ENCODE results near the gene ANKRD12. TPM values are rescaled to one million over a fixed set of nuclear protein-coding genes. Genes with fewer than 3 reads are reported as not detected.

ANKRD12 gene
- total and polyA plus RNA-seq, 4 donors = 10.2 to 108 (median 50.0) TPM

DNA sequence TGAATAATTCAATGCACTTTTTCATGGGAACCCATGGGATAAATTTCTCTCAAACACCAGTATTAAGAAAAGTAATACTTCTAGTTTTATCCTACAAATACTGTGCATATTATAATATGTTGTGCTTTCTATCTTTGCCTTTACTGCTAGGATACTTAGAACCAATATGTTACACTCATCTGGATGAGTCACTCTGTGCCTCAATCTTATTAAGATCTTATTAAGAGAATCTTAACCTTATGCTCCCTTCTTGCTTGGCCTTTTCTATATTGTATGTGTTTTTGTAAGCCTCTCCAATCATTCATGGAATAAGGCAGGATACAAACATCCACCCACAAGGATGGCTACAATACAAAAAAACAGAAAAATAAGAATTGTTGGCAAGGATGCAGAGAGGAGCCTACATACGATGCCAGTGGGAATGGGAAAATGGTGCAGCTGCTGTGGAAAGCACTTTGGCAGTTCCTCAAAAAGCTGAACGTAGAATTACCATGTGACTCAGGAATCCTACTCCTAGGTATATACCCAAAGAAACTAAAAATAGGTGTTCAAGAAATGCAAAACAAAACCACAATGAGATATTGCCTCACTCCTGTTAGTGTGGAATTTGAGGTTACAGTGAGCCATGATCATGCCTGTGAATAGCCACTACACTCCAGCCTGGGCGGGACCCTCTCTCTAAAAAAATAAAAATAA, 187.3 kb downstream of the ANKRD12 start:
- 66 to 73% methylated on average over 3 of the region's 3 CpGs for WGBS, 2 donors
- no peaks in the 10 kb centered on the region for H3K36me3 ChIP-seq (ENCODE audit: control insufficient read depth in 4 of 4, insufficient read depth in 4 of 4, low read length in 4 of 4)
- DNase-seq (no peak), ATAC-seq (ENCODE audit: insufficient read depth, low FRiP score) (no peak)
- H3K4me3 ChIP-seq = no peak overlapping the region
- H3K27ac ChIP-seq (ENCODE audit: low read depth in 1 of 2, low read length in 1 of 2) = no peak overlapping the region
- no peaks in the 10 kb centered on the region for H3K27me3 ChIP-seq (ENCODE audit: control insufficient read depth in 3 of 3, insufficient read depth in 3 of 3, low read length in 2 of 3)
- no peak overlapping the region for H3K9ac ChIP-seq (ENCODE audit: insufficient read depth in 1 of 2, low read length in 2 of 2)
- peaks cover 0 to 18% (median 2%) of the 10 kb centered on the region in 5 donors for H3K4me1 ChIP-seq (ENCODE audit: control insufficient read depth in 5 of 5, insufficient read depth in 5 of 5, low read length in 5 of 5)
- TF ChIP-seq, protein P1, sequence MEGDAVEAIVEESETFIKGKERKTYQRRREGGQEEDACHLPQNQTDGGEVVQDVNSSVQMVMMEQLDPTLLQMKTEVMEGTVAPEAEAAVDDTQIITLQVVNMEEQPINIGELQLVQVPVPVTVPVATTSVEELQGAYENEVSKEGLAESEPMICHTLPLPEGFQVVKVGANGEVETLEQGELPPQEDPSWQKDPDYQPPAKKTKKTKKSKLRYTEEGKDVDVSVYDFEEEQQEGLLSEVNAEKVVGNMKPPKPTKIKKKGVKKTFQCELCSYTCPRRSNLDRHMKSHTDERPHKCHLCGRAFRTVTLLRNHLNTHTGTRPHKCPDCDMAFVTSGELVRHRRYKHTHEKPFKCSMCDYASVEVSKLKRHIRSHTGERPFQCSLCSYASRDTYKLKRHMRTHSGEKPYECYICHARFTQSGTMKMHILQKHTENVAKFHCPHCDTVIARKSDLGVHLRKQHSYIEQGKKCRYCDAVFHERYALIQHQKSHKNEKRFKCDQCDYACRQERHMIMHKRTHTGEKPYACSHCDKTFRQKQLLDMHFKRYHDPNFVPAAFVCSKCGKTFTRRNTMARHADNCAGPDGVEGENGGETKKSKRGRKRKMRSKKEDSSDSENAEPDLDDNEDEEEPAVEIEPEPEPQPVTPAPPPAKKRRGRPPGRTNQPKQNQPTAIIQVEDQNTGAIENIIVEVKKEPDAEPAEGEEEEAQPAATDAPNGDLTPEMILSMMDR (IDR thresholded peaks at IDR 0.05; ENCODE audit: control extremely low read depth, extremely low read depth) = no peak
- peaks cover 0 to 6% (median 3%) of the 10 kb centered on the region in 4 donors for H3K9me3 ChIP-seq (ENCODE audit: control insufficient read depth in 4 of 4, insufficient read depth in 3 of 4, low read length in 3 of 4)

DNA sequence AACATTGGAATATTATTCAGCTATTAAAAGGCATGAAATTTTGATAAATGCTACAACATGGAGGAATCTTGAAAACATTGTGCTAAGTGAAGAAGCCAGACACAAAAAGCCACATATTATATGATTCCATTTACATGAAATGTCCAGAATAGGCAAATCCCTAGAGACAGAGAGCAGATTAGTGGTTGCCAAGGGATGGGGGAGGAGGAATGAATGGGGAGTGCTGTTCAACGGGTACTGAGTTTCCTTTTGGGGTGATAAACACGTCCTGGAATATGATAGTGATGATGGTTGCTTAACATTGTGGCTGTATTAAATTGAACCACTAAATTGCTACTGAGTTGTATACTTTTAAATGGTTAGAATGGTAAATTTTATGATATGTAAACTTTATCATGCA, 189.1 kb downstream of the ANKRD12 start:
- Histone ChIP-seq H3K36me3 (ENCODE audit: control insufficient read depth in 4 of 4, insufficient read depth in 4 of 4, low read length in 4 of 4) (no peaks in the 10 kb centered on the region), H3K9me3 (ENCODE audit: control insufficient read depth in 4 of 4, insufficient read depth in 3 of 4, low read length in 3 of 4) (peaks cover 0 to 5% (median 2%) of the 10 kb centered on the region in 4 donors), H3K9ac (ENCODE audit: insufficient read depth in 1 of 2, low read length in 2 of 2) (no peak overlapping the region), H3K4me3 (no peak overlapping the region), H3K27ac (ENCODE audit: low read depth in 1 of 2, low read length in 1 of 2) (no peak overlapping the region), H3K4me1 (ENCODE audit: control insufficient read depth in 5 of 5, insufficient read depth in 5 of 5, low read length in 5 of 5) (peaks cover 0 to 16% (median 2%) of the 10 kb centered on the region in 5 donors), H3K27me3 (ENCODE audit: control insufficient read depth in 3 of 3, insufficient read depth in 3 of 3, low read length in 2 of 3) (no peaks in the 10 kb centered on the region)
- WGBS, 2 donors = 52 to 60% methylated on average over 2 of the region's 2 CpGs
- DNase-seq = no peak
- ATAC-seq (ENCODE audit: insufficient read depth, low FRiP score) = no peak
- TF ChIP-seq, protein P1 (IDR thresholded peaks at IDR 0.05; ENCODE audit: control extremely low read depth, extremely low read depth) = no peak

DNA sequence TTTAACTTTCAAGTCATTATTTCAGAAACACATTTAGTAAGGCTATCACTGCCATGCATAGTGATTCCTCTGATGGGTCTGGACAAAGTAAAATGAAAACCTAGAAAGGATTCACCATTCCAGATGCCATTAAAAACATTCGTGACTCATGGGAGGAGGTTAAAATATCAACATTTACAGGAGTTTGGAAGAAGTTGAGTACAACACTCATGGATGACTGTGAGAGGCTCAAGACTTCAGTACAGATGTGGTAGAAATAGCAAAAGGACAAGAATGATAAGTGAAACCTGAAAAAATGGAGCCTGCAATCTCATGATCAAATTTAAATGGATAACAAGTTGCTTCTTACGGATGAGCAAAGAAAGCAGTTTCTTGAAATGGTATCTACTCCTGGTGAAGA, 192.2 kb downstream of the ANKRD12 start:
- Histone ChIP-seq H3K9me3 (ENCODE audit: control insufficient read depth in 4 of 4, insufficient read depth in 3 of 4, low read length in 3 of 4) (peaks cover 0 to 5% (median 2%) of the 10 kb centered on the region in 4 donors), H3K27ac (ENCODE audit: low read depth in 1 of 2, low read length in 1 of 2) (no peak overlapping the region), H3K36me3 (ENCODE audit: control insufficient read depth in 4 of 4, insufficient read depth in 4 of 4, low read length in 4 of 4) (no peaks in the 10 kb centered on the region), H3K27me3 (ENCODE audit: control insufficient read depth in 3 of 3, insufficient read depth in 3 of 3, low read length in 2 of 3) (no peaks in the 10 kb centered on the region), H3K4me1 (ENCODE audit: control insufficient read depth in 5 of 5, insufficient read depth in 5 of 5, low read length in 5 of 5) (no peaks in the 10 kb centered on the region), H3K9ac (ENCODE audit: insufficient read depth in 1 of 2, low read length in 2 of 2) (no peak overlapping the region), H3K4me3 (no peak overlapping the region)
- no peak for DNase-seq
- no peak for ATAC-seq (ENCODE audit: insufficient read depth, low FRiP score)
- 73 to 78% methylated on average over 2 of the region's 2 CpGs for WGBS, 2 donors
- TF ChIP-seq, protein P1 (IDR thresholded peaks at IDR 0.05; ENCODE audit: control extremely low read depth, extremely low read depth) = no peak
